LNCAP (cell line): ENCODE results near the gene MAST4.

ENCODE experiments used
- CTCF ChIP-seq: fragments of 450-650 bp; IDR thresholded peaks from 2 replicates; pipeline ENCODE4 v1.5.1; 2017; ENCODE audit warnings: mild to moderate bottlenecking

The MAST4 gene

GRCh38 chr5:66680221-66680620 lies 84.0 kb downstream of the MAST4 start:
- TF ChIP-seq CTCF = no peak

- peak; percentile 22; the same call in 1 of the 2 replicates for TF ChIP-seq CTCF
Observed at GRCh38 chr5:66680804-66681203, 84.6 kb downstream of the MAST4 start.

- no peak for TF ChIP-seq CTCF
Observed at GRCh38 chr5:66684663-66685062, 88.5 kb downstream of the MAST4 start.

DNA sequence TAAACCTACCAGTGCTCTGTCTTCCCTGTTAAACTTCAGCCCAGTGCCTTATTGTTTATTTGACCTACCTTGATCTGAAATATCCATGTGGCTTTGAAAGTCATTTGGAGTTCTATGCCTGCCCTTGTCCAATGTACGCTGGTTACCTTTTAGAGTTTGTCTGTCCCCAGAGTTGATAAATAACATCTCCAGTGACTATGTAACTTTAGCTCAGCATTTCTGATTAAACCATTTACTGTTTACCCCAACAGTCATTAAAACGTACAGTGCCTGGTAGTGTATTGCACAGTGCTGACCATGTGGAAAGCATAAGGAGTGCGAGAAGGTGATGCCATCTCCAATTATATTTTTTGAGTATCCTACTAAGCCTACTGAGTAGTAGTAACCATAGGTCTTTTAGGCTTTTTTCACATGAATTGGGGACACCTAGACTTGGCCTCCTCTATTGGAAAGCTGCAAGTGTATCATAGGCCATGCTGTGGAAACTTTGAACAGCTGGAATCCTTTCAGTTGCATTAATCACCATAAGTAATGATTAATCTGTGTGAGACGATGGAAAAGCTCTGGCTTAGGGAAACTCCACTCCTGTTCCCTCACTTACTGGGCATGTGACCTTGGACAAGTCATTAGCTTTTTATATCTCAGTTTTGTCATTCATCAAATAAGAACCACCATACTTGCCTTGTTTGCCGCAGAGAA lies 93.5 kb downstream of the MAST4 start:
- TF ChIP-seq CTCF = no peak

DNA sequence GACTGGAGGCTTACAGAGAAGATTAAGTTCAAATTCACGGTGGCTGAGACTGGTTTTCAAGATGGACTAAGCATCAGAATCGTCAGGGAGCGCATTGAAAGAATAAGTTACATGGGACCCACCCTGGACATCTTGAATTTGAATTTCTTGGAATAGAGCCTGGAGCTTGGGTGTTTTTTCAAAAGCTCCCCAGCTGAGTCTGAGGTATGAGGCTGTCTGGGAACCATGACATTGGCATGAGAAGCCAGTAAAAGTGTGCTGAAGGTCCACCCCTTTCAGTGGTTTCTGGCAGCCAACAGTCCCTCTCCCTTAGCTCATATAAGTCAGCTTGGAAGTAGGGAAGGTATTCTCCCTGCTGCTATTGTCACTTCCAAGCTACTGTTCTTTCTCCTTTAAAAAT lies 97.8 kb downstream of the MAST4 start:
- TF ChIP-seq CTCF = no peak

GRCh38 chr5:66697796-66698564 lies 101.8 kb downstream of the MAST4 start:
- no peak for TF ChIP-seq CTCF

DNA sequence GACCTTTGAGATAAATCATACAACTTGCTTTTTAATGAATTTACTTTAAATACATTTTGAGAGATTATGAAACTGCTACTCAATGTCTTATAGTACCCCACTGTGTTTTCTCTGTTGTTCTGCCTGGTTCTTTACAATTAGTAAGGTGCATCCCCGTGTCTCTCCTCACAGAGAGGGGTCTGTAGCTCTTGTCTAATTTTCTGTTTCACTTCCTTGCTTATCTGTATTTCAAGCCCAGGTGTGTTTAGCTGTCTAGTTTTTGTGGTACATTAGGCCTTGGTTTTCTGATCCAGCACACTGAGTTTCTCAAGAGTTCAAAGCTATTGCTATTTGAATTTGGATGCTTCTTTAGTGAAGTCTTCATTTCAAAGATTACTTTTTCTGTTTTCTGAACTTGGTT lies 105.1 kb downstream of the MAST4 start:
- no peak for TF ChIP-seq CTCF
